DMS114 treated with DMSO at 0.1 percent for 48 hours (cell line): ENCODE results near the gene SCAMP3.
A peak's percentile ranks its signal among the peaks of the same experiment; 100 is the strongest.
"Not testable (repeated sequence)": the region's sequence is repeated elsewhere in the genome, so short reads cannot be mapped to it uniquely, and the experiment has no call there.

Experiments used
- DNase-seq: peaks from one replicate; lab custom pipeline; 2025; ENCODE audit not compliant: unreplicated experiment; lab: John Stamatoyannopoulos, UW

Gene SCAMP3

DNA sequence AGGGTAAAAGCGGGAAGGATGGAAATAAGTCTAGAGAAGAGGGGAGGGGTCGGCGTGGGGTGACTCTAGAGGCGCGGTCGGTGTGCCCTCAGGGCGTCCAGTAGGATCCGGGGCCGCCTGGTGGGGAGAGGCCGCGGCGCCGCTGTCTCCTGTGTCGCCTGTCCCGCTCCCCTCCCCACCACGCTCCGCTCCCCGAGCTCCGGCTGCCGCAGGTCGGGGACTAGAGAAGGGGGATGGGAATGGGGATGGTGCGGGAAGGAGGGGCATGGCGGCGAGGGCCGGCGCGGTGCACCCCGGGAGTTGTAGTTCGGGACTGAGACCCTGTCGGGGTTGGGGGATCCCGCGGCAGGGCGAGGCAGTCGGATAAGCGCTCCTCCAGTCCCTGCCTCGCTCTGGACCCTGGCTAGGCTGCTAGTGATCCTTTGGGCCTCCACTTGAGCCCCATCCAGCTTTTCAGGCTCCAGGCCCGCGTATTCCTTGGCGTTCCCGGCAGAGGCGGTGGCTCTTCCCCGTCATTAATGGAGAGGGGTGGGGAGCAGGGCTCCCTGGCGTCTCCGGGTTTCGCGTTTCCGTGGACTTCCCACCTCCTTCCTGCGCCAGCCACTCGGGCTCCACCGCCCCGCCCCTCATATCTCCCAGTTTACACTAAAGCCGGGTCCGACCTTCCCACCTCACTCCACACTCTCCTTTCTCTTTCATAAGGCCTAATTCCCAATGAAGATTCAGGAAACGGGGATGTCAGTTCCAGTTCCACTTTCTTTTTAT is 6.7 kb downstream of the SCAMP3 start, which contains the start of gene ENTREP3:
TSS of gene ENTREP3 (minus strand) at position 241 of the 765 bp plus-strand sequence. CDS start 606 bp downstream, outside the sequence.
- DNase-seq = peak; percentile 88

DNA sequence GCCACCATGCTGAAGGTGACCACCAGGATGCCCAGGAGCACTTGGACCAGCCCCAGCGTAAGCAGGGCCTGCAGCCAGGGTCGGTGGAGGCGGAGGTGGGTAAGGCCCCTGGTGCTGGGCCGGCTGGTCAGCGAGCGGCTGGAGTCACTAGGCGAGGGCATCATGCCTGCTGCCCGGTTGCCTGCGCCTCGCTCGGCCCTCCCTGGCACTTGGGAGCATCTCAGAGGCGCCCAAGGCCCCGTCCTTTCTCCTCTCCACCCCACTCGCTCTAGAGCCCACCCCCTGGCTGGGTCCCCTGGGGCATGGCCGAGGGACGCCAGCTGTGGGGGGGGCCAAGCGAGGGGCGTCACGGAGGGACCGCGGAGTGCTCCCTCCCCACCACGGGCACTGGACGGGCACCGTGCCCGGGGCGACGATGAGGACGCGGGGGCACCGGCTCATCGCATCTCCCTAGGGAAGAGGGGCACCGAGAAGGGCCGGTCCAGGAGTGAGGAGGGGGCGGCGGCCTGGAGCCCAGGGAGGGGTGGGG is 7.4 kb downstream of the SCAMP3 start:
- DNase-seq = no peak

DNA sequence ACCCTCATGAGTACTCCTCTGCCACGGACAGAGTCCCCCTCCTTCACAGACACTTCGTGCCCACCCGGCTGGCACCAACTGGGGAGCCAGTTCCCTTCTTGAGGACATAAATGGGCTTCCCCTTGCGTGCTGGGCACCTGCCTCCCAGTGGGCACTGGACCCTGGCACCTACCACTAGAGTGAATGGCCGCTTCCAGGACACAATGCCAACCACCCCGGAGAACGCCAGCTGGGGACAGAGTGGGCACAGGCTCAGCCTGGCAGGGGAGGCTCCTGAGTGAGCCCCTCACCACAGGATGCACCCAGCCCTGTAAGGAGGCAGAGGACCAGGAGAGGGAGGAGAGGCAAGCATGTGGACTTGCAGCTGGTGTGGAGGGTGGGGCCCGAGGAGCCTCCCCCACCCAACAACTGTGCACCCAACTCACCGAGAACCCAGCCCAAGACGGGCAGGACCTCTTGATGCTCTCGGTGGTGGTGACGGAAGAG is 7.9 kb downstream of the SCAMP3 start:
- no peak for DNase-seq

DNA sequence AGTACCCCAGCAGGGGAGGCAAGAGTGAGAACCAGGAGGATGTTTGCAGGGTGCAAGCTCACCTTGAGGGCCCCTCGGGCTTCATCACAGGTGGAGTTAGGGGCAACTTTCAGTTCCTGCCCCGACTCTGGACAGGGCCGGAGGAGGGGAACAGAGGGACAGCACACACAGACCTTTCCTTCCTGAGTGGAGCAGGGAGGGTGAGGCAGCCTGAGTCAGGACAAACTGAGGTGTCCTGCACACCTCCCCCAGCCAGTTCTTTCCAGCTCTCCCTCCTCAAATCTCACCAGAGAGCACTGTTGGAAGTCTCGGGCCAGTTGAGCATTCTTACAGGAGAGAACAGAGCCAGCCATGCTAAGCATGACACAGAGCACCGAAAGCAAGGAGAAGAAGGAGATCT is 8.4 kb downstream of the SCAMP3 start:
- DNase-seq = no peak

DNA sequence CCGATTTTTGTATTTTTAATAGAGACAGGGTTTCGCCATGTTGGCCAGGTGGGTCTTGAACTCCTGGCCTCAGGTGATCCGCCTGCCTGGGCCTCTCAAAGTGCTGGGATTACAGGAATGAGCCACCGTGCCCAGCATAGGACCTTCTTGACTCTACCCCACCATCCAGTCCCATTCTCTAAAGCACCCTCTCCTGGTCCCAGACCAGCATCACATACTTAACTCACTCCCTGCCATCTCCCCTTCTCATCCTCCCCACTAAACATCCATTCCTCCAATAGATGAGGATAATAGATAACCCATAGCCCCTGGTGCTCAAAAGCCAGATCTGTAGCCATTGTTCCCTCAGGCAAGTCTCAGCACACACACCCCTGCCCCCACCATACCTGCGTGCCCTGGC is 9.0 kb downstream of the SCAMP3 start:
- peak; percentile 54 for DNase-seq

DNA sequence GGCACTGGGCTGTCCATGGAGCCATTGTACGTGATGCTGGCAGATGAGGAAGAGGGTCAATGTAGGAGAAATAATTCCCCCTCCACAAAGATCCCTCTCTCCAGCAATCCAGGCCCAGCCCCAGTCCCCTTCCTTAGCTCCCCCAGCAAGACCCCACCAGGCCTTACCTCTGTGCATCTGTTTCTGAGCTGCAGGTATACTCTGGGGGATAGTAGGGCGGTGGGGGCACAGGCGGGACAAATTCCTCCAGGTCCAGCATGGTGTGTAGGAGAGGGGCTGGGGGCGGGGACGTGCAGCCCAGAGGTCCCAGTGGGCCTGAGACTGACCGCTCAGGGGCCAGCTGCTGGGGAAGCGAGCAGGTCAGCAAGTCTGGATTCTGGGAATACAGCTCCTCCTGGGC is 10.6 kb downstream of the SCAMP3 start:
- no peak for DNase-seq

DNA sequence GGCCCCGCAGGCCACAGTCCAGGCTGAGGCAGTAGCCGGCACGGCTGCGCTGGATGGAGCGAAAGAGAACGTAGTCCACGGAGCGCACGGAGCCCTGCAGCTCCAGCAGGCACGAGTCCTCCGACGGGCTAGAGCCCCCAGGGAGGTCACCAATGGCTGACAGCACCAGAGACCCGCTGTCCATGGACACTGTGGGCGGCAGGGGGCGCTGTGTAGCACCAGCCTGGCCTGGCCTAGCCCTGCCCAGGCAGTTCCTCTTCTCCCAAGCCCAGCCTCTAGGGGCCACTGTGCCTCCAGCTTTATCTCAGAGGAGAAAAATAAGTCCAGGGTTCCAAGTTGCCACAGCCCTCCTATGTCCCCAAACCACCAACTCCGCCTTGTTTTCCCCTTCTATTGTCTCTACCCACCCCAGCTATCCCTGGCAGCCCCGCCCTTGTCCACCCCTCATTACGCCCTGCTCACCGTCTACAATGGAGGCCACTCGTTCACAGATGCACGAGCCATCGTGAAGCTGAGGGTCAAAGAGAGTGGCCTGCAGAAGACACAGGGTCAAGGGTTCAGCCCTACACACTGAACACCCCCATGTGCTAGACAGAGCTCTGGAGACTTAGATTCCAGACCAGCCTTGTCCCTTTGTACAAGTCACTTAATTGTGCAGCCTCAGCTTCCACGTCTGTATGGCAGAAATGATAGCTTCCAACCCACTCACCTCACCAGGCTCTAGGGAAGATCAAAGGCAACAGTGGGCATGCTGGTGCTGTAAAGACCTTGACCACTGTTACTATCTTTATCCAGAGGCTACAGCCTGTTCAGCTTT is 11.3 kb downstream of the SCAMP3 start:
- DNase-seq = peak; percentile 93

DNA sequence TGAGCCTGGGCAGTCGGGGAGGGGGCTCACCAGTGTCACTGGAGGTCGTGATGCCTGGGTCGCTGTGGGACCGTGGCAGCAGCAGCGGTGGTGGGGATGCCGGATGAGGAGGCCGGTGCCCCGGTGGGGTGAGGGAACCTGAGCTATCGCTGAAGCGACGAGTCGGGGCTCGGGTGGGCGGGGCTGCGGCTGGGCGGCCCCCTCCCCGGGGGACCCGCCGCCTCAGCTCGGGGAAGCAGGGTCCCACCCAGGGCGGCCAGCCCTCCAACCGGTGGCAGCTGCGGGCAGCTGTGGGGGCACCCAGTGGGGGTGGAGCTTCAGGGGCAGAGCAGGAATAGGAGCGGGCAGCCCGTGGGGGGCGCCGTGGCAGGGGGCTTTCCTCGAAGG is 11.9 kb downstream of the SCAMP3 start:
- no peak for DNase-seq

DNA sequence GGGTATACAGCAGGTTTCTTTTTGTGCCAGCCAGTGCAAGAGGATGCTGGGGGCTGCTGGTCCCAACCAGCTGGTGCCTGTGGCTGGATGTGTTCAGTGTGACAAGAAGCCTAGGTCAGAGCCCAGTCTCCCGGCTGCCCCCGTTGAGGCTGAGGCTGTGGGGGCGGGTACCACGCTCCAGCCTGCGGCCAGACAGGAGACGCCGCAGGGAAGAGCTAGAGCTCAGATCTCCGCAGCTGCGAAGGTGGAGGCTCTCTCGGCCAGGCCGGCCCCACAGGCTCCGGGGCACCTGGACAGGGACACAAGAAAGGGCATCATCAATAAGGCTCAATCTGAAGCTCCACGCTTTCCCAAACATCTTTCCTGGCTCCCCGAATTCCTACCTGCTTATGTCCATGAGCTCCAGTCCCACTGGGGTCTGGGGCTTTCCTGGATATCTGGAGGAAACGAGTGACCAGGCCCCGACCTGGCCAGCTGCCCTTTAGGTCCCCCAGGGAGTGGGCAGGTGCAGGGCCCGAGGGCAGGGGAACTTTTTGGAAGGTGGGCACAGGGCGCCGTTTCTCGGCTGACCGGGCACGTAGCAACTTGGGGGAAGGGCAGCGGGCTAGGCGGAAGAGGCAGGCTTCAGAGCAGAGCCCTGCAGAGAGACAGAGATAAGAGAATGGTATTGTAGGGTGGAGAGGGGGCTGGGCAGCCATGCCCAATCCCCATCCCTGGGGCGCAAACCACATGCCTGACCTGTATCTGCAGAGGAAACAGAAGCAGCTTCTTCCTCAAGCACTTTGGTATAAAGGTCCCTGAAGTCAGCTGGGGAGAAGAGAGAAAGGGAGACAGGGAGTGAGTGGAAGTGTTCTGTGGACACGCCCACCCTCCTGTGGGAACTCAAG is 14.2 kb downstream of the SCAMP3 start:
- no peak for DNase-seq

DNA sequence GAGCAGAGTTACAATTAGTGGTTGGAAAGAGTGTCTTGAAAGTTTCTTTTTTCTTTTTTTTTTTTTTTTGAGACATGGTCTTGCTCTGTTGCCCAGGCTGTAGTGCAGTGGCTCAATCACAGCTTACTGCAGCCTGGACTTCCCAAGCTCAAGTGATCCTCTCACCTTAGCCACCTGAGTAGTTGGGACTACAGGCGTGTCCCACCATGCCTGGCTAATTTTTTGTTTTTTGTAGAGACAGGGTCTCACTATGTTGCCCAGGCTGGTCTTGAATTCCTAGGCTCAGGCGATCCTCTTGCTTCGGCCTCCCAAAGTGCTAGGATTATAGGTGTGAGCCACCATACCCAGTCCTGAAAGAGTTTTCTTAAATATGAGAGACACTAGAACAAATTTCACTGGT is 15.4 kb downstream of the SCAMP3 start:
- DNase-seq = not testable (repeated sequence)

DNA sequence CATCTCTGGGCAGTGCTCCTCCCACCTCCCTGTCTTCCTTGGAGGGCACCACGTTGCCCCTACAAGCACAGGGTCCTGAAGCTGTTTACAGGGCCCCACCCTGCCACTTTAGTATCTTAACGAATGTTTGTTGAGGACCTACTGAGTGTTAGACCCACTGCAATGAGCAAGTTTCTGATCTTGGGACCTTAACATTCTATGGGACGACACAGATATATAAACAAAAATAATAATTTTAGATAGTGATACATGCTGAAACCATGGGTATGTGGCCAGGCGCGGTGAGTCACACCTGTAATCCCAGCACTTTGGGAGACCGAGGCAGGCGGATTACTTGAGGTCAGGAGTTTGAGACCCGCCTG is 17.0 kb downstream of the SCAMP3 start:
- no peak for DNase-seq

DNA sequence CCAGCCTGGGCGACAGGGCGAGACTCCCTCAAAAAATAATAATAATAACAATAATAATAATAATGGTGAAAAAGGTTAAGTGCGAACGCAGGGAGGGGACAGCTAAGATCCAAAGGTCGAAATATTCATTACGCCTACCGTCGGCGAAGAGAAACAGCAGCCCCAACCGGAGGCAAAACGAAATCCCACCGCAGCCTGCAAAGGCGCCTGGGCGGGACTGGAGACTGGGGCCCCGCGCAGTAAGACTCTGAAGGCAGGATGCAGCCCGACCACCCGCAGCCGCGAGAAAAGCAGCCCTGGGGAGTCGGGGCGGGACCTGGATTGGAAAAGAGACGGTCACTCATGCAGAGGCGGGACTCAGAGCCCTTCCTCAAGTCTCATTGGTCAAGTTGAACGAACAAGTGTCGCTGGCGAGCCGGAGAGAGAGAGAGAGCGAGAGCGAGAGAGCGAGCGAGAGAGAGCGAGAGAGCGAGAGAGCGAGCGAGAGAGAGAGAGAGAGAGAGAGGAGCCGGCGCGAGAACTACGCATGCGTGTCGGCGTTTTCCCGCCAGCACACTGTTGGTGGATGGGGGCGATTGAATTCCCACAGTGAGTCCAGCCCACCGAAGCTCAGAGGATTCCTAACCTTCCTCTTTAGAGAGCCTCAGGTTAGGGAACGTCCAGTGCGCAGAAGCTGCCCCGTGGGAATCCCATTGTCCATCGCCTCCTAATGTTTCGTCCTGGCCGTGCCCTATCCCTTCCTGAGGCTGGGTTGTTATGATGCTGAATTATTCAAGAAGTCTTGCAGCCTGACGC is 17.6 kb downstream of the SCAMP3 start:
- peak; percentile 100 for DNase-seq

DNA sequence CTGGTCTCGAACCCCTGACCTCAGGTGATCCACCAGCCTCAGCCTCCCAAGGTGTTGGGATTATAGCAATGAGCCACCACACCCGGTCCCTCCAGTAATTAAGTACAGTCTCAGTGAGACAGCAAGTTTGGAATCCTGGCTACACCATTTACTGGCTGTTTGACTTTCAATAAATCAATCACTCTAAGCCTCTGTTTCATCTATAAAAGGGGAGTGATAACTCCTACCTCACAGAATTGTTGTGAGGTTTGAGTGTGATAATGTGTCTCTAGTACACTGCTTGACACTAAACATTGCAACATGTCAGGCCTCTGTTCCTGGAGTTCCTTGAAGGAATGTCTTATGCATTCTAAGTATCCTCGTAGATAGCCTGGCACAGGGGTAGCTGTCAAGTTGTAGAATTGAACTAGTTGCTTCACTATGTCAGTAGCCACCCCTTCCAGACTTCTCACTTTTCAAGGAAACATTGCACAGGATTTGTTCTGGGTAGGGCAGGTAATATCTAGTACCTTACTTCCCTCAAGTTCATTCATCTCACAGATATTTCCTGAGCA is 19.3 kb downstream of the SCAMP3 start:
- no peak for DNase-seq

DNA sequence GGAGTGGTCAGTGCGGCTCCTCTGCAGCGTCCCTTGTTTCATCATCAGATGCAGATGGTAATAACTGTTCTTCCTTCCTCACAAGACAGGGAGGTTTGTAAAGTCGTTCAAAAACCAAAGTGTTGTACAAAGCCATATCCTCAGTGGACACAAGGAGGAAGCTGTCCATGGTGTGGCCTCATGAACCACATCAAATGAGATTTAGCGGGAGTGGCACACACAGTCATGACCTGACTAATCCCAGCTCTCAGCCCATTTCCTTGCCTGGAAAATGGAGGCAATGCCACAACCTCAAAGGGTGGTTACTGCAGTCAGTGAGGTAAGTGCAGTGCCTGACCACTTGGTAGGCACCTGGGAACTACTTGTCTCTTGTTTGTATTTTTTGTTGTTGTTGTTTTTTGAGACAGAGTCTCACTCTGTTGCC is 20.3 kb downstream of the SCAMP3 start:
- DNase-seq = no peak

DNA sequence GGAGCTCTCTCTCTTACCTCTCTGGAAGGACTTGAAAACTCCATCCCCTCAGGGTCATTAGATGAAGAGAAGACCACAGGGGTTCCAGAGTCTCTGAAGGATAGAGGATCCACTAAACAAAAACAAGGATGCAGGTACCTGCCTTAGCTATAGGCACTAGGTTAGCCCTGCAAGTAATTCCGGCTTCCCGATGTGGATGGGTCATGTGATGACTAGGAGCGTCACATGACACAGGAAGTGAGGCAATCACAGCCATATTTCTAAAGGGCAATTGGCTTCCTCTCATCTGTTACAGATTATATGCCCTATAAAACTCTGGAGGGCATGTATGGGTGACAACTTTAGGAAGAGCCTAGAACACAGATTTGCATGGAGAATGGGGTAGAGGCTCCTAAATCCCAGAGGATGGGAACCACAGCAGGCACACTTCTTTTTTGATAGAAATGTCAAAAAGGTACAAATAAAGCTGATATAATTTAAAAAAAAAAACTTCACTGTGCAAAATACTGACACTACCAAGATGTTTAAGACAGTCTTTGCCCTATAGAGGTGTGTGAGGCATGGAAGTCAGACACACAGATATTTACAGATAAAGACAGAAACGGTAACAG is 21.0 kb downstream of the SCAMP3 start:
- DNase-seq = peak; percentile 87

DNA sequence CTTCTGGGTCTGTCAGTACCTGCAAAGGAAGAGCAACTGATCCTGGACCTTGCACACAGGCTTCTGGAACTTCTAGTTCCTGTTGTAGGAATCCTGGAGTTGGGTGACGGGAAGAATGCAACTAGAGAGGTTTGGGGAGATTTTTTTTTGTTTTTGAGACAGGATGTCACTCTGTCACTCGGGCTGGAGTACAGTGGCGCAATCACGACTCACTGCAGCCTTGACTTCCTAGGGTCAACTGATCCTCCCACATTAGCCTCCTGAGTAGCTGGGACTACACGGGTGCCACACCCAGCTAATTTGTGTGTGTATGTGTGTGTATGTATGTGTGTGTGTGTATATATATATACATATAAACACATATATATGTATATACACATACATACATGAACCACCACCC is 25.7 kb downstream of the SCAMP3 start:
- no peak for DNase-seq

DNA sequence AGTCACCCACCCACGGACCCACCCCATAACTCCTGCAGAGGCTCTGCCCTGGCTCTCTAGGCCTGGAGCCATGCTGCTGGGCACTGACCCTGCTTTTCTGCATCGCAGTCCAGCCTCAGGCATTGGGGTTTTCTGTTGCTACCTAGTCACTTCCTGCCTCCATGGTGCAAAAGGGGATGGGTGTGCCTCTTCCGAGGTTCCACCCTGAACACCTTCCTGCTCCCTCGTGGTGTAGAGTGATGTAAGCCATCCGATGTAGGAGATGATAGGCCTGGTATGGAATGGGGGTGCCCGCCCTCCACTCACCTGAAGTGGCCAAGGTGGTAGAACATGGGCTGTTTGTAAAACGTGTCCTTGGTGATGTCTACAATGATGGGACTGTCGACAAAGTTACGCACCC is 26.8 kb downstream of the SCAMP3 start:
- DNase-seq = not testable (repeated sequence)

DNA sequence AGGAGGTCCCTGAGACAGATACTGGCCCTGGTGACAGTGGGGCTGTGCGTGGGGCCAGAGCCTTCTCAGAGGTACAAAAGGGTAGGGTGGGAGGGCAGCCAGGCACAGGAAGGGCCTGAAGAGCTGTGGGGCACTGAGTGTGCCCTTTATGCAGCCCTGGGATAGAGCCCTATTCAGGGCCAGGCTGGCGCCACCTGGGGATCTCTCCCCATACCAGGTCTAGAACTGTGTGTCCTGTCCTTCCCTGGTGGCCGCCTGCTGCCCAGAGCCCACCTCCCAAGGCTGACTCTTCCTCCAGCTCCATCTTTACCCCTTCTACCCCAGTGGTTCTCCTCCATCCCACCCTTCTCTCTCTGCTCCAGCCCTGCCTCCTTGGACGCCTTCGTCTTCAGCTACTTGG is 28.7 kb downstream of the SCAMP3 start:
- DNase-seq = not testable (repeated sequence)
